GM19099 (cell line): ENCODE data around the gene CYB5R2.

Experiments used
- POLR2A ChIP-seq: IDR thresholded peaks from 3 replicates; pipeline ENCODE4 v1.6.1; 2011; ENCODE audit warnings: low read depth; ENCODE audit not compliant: insufficient read length; ENCODE audit errors: extremely low read depth

Gene CYB5R2

GRCh38 chr11:7675631-7676030 lies 2.3 kb upstream of the CYB5R2 start:
- TF ChIP-seq POLR2A, result no peak

- TF ChIP-seq POLR2A, result no peak
These were observed 579 bp upstream of the CYB5R2 start for GRCh38 chr11:7673724-7674434.

- no peak for TF ChIP-seq POLR2A
These were observed 882 bp downstream of the CYB5R2 start for GRCh38 chr11:7672276-7672959.

DNA sequence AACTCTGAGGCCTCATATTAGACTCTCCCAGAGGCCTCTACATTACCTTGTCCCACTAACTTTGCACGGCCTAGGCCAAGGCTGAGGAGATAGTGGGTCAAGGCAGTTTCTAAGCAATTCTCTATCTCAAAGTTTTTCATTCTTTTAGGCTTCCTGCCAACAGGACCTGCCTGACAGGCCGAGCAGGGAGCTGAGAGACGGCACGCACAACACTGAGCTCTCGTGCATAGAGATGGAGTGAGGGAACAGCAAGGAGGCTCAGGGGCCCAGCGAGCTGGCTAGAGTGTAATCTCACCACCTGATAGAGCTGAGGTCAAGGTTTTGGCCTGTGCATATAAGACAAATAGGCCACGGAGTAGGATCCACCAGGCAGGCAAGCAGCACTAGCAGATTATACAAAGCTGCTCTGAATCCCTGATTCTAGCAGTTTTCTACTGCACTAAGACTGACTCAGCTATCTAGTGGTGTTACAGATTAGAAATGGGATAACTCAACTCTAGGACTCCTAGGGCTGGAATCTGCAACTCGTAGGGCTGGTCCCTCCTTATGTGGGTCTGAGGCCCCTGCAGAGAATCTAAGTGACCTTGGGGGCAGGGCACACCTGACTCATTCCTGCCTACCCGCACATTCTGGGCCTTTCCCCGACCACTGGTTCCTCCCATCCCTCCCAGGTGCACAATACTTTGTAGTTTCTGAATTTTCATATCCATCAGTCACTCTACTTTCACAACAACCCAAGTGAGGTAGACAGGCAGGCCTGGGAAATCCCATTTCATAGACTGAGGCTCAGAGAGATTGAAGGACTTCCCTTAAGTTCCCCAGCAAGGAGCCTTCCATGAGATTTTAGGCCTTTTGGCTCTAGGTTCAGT lies 1.7 kb downstream of the CYB5R2 start:
- TF ChIP-seq POLR2A, result no peak

- no peak for TF ChIP-seq POLR2A
These were observed 2.7 kb downstream of the CYB5R2 start for GRCh38 chr11:7670641-7671040.

- no peak for TF ChIP-seq POLR2A
These were observed 4.4 kb downstream of the CYB5R2 start for GRCh38 chr11:7668911-7669310.

DNA sequence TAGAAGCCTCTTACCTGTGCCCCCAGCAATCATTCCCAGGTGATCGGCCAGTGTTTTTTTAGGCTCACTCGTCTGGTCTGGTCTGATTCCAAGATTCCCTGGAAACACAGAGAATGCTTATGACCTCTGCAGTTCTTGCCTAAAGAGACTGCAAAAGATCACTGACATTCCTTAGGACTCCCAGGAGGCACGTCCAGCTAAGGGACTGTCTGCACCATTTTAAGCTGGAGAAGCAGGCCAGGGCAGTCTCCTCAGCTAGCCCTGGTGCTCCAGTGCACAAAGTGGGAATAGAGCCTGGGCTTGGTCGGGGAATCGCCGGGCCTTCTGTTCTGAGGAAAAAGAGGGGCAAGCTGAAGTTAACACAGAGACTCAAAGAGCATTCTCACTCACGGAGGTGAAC lies 4.8 kb downstream of the CYB5R2 start:
- TF ChIP-seq POLR2A, result no peak

GRCh38 chr11:7667460-7667859 lies 5.8 kb downstream of the CYB5R2 start:
- TF ChIP-seq POLR2A, result no peak

DNA sequence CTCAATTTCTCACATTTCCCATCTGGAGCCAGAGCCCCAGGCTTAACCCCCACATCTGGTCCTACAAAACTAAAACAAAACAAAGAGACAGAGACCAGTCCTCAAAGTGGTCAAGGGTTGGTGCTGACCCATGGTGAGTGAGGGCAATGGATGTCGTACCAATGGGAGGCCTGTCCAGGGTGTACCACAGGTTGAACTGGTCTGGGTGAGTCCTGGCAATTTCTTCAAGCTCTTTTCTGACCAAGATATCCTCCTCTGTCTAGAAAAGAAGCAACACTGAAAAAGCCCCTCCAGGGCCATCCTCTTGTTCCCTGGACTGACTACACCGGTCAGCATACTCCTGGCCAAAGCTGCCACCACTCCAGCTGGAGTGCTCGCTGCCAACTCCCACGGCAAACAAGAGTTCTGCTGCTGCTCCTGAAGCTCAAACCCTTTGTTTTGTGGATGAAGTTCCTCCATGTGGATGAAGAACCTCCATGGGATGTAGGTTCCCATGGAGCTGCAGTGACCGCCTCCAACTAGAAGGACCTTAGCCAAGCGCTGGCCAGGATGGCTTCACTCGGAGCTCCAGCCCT lies 6.9 kb downstream of the CYB5R2 start:
- TF ChIP-seq POLR2A, result no peak

DNA sequence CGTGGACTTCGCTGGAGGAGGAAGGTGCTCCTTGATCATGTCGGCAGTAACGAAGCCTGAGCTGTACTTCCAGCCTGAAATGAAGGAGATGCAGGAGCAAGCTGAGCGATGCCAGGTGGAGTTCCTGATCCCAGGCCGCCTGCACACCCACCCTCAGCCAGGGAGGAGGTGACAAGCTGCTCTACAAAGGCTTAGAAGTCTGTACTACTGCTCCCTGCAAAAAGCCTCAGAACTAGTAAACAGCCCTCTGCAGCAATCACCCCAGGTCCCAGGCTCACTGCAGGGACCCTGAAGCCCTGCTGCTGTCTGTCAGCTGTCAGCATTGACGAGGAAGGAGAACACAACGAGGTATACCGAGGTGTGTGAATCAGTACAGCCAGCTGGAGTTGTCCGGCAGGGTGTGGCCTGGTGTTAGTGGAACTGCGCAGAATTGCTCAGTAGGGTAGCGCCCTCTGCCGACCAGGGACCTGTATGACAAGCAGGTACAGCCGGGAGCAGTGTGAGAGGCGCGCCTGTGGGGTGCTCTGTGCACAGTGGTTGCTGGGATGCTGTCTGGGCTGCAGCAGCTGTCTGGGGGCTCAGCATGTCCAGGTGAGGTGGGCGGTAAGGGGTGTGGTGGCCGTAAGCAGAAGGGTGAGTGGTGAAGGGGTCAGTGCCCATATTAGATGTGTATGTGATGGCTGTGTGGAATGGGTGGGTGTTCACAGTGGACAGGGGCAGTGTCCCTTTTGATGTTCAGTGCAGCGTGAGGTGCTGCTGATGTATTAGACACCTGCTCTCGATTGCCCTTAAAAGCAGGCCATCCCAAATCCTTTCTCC lies 7.6 kb downstream of the CYB5R2 start:
- no peak for TF ChIP-seq POLR2A

DNA sequence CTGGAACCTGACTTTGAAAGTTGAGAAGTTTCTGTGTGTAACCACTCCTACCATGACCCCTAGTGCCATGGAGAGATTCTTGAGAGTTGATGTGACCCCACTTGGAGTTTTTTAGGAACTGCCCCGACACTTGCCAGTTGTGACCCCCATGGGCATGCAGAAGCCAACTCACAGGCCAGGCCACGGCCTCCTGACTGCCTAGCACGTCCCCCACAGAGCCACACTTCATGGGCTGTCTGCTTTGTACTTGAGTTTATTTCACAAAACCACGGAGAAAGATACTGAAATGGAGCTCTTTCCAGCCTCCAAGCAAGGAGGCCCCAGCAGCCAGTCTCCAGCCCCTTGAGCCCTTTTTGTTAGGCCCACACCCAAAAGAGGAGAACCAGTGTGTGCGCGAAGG lies 8.4 kb downstream of the CYB5R2 start:
- no peak for TF ChIP-seq POLR2A

GRCh38 chr11:7657306-7658025 lies 15.8 kb downstream of the CYB5R2 start:
- TF ChIP-seq POLR2A, result no peak

DNA sequence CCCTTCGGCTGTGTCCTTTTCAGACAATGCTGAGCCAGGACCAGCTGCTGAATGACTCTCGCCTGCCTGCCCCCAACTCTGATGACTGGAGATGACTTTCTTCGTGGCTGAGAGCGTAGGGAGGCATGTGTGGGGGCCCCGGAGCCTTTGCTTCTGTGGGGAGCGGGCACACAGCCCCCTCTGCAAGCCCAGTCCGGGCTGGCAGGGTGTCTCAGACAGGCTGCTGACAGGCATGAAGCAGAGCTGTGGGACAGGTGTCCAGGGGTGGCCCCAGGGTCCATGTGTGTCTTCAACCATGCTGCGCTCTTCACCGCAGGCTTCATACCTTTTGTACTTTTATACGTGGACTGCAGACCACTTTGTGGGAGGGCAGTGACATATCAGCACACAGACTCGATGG lies 16.6 kb downstream of the CYB5R2 start:
- TF ChIP-seq POLR2A, result no peak
